ENCODE measurements around the gene PPAN.

PPAN gene

GRCh38 chr19:10106100-10106936 lies at the start of gene PPAN:
Gene PPAN, plus strand, starts transcription at chr19:10106362. Its CDS starts 33 bp downstream, at chr19:10106395.
- peak; percentile 92 for DNase-seq

- DNase-seq = no peak
Observed at GRCh38 chr19:10061717-10062310, 44.3 kb upstream of the PPAN start.

GRCh38 chr19:10068205-10068604 lies 38.0 kb upstream of the PPAN start:
- DNase-seq = no peak

- DNase-seq = no peak
Observed at GRCh38 chr19:10069046-10069445, 37.1 kb upstream of the PPAN start.

- DNase-seq = no peak
Observed at GRCh38 chr19:10070730-10071446, 35.3 kb upstream of the PPAN start.

- no peak for DNase-seq
Observed at GRCh38 chr19:10074153-10074552, 32.0 kb upstream of the PPAN start.

GRCh38 chr19:10076535-10076934 lies 29.6 kb upstream of the PPAN start:
- no peak for DNase-seq

- no peak for DNase-seq
Observed at GRCh38 chr19:10078329-10078728, 27.8 kb upstream of the PPAN start.

- DNase-seq = no peak
Observed at GRCh38 chr19:10079031-10079453, 27.1 kb upstream of the PPAN start.

- DNase-seq = no peak
Observed at GRCh38 chr19:10083911-10084310, 22.3 kb upstream of the PPAN start.

- no peak for DNase-seq
Observed at GRCh38 chr19:10084803-10085202, 21.4 kb upstream of the PPAN start.

GRCh38 chr19:10085641-10086590 lies 20.2 kb upstream of the PPAN start, which contains the start of gene SHFL:
Gene SHFL, plus strand, starts transcription at chr19:10086317. Its CDS starts 111 bp downstream, at chr19:10086428.
- DNase-seq = peak; percentile 89

GRCh38 chr19:10086591-10087192 lies 19.5 kb upstream of the PPAN start:
- peak; percentile 51 for DNase-seq

- no peak for DNase-seq
Observed at GRCh38 chr19:10087296-10088061, 18.7 kb upstream of the PPAN start.

GRCh38 chr19:10088949-10089554 lies 17.1 kb upstream of the PPAN start:
- no peak for DNase-seq

GRCh38 chr19:10089801-10090375 lies 16.3 kb upstream of the PPAN start:
- DNase-seq = no peak

- DNase-seq = no peak
Observed at GRCh38 chr19:10091370-10091687, 14.8 kb upstream of the PPAN start.

- no peak for DNase-seq
Observed at GRCh38 chr19:10091895-10092641, 14.1 kb upstream of the PPAN start.

- DNase-seq = no peak
Observed at GRCh38 chr19:10092648-10093294, 13.4 kb upstream of the PPAN start.
